A673 (cell line): ENCODE results near the gene CCDC9B. TPM values are rescaled to one million over a fixed set of nuclear protein-coding genes. Genes with fewer than 3 reads are reported as not detected.

ENCODE experiments used
- BruUV-seq: library from RNA; stranded (reverse); fragments of 400-500 nt; replicated peaks from 2 replicates; lab custom pipeline; 2021; lab: Mats Ljungman, UMichigan
- CTCF ChIA-PET: fragments of 300-600 bp; sonication (Branson Sonifier 250); formaldehyde crosslinking; loops from one replicate; lab custom pipeline; 2022; ENCODE audit warnings: antibody characterized with exemption; lab: Charles Lee
- POLR2A ChIA-PET: fragments of 300-600 bp; sonication (Branson Sonifier 250); formaldehyde crosslinking; loops from one replicate; lab custom pipeline; 2022; ENCODE audit warnings: antibody characterized with exemption; ENCODE audit not compliant: low non-redundant PET; lab: Charles Lee
- DNase-seq: peaks from one replicate; pipeline ENCODE4 v3.0.0-alpha.2; 2015; ENCODE audit warnings: low spot score
- H3K27ac ChIP-seq: fragments of 200-600 bp; sonication (generic); 2 replicates; pipeline ENCODE4 v1.5.1; 2016; ENCODE audit warnings: mixed run types, low read depth, mild to moderate bottlenecking, mixed read lengths, antibody characterized with exemption, low read length; ENCODE audit not compliant: poor library complexity, severe bottlenecking
- H3K27me3 ChIP-seq: fragments of 200-600 bp; sonication (generic); replicated peaks from 2 replicates; pipeline ENCODE4 v1.6.1; 2017; ENCODE audit warnings: mixed run types, low read depth, mild to moderate bottlenecking, mixed read lengths, antibody characterized with exemption, low read length; ENCODE audit not compliant: insufficient read depth, poor library complexity
- H3K36me3 ChIP-seq: fragments of 200-600 bp; sonication (generic); 2 replicates; pipeline ENCODE4 v1.6.1; 2016; ENCODE audit warnings: mixed run types, mild to moderate bottlenecking, mixed read lengths, antibody characterized with exemption, low read length; ENCODE audit not compliant: insufficient read depth, poor library complexity, severe bottlenecking
- H3K4me1 ChIP-seq: fragments of 200-600 bp; sonication (generic); 2 replicates; pipeline ENCODE4 v1.6.1; 2017; ENCODE audit warnings: mixed run types, mild to moderate bottlenecking, mixed read lengths, antibody characterized with exemption, low read length; ENCODE audit not compliant: insufficient read depth, poor library complexity, severe bottlenecking
- H3K4me3 ChIP-seq: fragments of 200-600 bp; sonication (generic); 2 replicates; pipeline ENCODE4 v1.5.1; 2016; ENCODE audit warnings: low read depth, mixed run types, mild to moderate bottlenecking, mixed read lengths, low read length; ENCODE audit not compliant: poor library complexity, severe bottlenecking
- H3K9me3 ChIP-seq: fragments of 200-600 bp; sonication (generic); 2 replicates; pipeline ENCODE4 v1.6.1; 2016; ENCODE audit warnings: mixed run types, low read depth, mild to moderate bottlenecking, mixed read lengths, antibody characterized with exemption, low read length; ENCODE audit not compliant: poor library complexity, severe bottlenecking
- EZH2 ChIP-seq: fragments of 200-600 bp; sonication (generic); IDR thresholded peaks from 2 replicates; pipeline ENCODE4 v1.6.1; 2017; ENCODE audit warnings: borderline replicate concordance, low read depth, mild to moderate bottlenecking, mixed read lengths, antibody characterized with exemption, low read length; ENCODE audit not compliant: poor library complexity, severe bottlenecking
- intact Hi-C: fragments of 100-400 bp; cut with micrococcal nuclease; formaldehyde crosslinking; loops from one replicate; pipeline ENCODE4 v1.10.0; 2022; ENCODE audit not compliant: unreplicated experiment
- total RNA-seq: library from RNA; stranded (reverse); gene quantifications from 2 replicates; pipeline ENCODE4 v1.2.3, GENCODE V29; 2021
- TF ChIP-seq, protein P1 (sequence below): fragments of 300-800, 200-600 bp; sonication (generic); conservative IDR thresholded peaks from 2 replicates; pipeline ENCODE4 v1.5.1; 2017; ENCODE audit warnings: low read depth, mild to moderate bottlenecking, antibody characterized with exemption, low read length, moderate library complexity, mixed read lengths

CCDC9B gene
- total RNA-seq, 1 experiment from 2014 or later, result 8.6 TPM

DNA sequence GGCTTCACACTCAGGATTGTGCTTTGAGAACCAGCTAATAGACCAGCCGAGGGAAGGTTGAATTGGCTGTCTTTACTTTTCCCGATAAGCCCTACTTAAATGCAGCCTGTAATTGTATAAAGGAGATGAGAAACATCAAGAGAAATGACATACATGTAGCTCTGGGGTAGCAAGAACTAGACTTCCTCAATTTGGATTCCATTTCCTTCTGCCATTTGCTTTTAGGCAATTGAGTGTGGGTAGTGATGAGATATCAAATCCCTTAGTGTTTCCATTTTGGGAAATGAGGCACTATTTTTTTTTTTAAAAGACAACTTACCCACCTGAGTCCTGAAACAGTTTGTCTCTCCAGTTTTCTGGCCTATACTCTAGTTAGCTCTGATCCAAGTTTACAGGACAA, 15.0 kb downstream of the CCDC9B start:
- H3K27me3 ChIP-seq, result no peaks in the 10 kb centered on the region
- no peaks in the 10 kb centered on the region for H3K36me3 ChIP-seq
- H3K4me1 ChIP-seq, result peaks cover 44% of the 10 kb centered on the region
- no peak overlapping the region for H3K27ac ChIP-seq
- CTCF ChIA-PET, result interaction anchor here (1.2 kb wide), 2 partner anchors 19 to 52 kb away, joined by 3 to 4 read pairs; no protein-coding TSS in a partner anchor
- intact Hi-C loops, result no loop called here
- TF ChIP-seq, protein P1, sequence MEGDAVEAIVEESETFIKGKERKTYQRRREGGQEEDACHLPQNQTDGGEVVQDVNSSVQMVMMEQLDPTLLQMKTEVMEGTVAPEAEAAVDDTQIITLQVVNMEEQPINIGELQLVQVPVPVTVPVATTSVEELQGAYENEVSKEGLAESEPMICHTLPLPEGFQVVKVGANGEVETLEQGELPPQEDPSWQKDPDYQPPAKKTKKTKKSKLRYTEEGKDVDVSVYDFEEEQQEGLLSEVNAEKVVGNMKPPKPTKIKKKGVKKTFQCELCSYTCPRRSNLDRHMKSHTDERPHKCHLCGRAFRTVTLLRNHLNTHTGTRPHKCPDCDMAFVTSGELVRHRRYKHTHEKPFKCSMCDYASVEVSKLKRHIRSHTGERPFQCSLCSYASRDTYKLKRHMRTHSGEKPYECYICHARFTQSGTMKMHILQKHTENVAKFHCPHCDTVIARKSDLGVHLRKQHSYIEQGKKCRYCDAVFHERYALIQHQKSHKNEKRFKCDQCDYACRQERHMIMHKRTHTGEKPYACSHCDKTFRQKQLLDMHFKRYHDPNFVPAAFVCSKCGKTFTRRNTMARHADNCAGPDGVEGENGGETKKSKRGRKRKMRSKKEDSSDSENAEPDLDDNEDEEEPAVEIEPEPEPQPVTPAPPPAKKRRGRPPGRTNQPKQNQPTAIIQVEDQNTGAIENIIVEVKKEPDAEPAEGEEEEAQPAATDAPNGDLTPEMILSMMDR, result no peak
- no peak for TF ChIP-seq EZH2
- no peaks in the 10 kb centered on the region for H3K9me3 ChIP-seq
- DNase-seq, result no peak
- H3K4me3 ChIP-seq, result no peak overlapping the region
- BruUV-seq, result TSS peak; percentile 41
- POLR2A ChIA-PET, result no interaction called here

DNA sequence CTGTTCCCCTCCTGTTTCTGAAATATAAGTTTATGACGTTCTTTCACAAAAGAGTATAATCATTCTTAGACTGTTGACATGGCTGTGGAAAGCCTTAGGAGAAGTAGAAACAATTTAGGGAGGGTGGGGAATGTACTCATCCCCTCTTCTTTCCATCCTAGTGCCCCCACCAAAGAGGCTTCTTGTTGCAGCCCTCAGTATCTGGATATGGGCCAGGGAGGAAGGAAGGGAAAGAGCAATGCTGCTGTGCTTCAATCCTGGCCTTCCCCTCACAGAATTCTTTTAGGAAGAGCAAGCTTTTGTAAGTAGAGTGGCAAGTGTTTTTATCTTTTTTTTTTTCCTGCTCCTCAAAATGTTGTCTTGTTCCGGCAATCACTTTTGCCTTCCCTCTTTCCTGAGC, 15.6 kb downstream of the CCDC9B start:
- no peak for DNase-seq
- ChIA-PET CTCF (interaction anchor here (0.8 to 1.2 kb wide), 2 partner anchors 15 to 51 kb away, joined by 4 read pairs; partner anchors contain the start of gene CCDC9B), POLR2A (interaction anchor here (0.6 kb wide), 1 partner anchor 228 kb away, joined by 3 read pairs; no protein-coding TSS in a partner anchor)
- intact Hi-C loops, result no loop called here
- H3K27me3 ChIP-seq, result no peaks in the 10 kb centered on the region
- H3K4me1 ChIP-seq, result peaks cover 47% of the 10 kb centered on the region
- H3K27ac ChIP-seq, result no peak overlapping the region
- TF ChIP-seq, protein P1, result no peak
- TF ChIP-seq EZH2, result no peak
- peak overlapping the region; percentile 60 for H3K4me3 ChIP-seq
- H3K36me3 ChIP-seq, result no peaks in the 10 kb centered on the region
- BruUV-seq, result no TSS peak
- no peaks in the 10 kb centered on the region for H3K9me3 ChIP-seq

DNA sequence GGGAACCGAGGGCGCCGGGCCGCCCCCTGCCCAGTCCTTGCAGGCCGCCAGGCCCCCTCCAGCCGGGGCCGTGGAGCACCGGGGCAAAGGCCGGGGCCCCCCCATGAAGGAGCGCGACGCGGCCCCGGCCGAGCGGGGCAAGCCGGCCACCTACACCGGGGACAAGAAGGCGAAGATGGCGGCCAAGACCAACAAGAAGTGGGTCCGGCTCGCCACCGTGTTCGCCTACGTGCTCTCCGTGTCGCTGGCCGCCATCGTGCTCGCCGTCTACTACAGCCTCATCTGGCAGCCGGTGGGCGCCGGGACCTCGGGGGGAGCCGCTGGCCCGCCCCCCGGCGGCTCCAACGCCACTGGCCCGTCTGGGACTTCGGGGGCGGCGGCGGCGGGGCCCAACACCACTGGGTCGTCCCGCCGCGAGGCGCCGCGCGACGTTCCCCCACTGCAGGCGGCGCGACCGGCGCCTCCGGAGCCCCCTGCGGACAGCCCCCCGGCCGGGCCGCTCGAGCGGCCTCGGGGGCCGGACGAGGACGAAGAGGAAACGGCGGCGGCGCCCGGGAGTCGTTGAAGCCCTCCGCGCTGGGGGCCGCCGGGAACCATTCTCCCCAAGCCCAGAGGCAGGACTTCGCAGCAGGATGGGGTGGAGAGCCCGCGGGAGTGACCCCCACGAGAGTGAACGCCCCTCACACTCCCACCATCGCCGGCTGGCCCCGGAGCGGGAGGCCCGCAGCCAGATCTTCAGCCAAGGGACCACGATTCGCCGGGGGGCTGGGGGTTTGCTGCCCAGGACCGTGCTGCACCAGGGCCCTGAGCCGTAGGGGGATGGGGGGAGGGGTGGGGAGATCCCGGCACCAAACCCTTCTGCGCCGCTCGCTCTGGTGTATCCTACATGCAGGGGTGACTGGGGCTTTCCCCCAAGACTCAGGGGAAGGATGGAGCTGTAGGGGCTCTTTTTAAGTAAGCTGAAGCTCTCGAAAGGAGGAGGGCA, 16.5 kb downstream of the CCDC9B start:
- Histone ChIP-seq H3K27me3 (no peaks in the 10 kb centered on the region), H3K4me3 (peak overlapping the region; percentile 60), H3K27ac (peak overlapping the region; percentile 41), H3K36me3 (no peaks in the 10 kb centered on the region), H3K9me3 (no peaks in the 10 kb centered on the region), H3K4me1 (peaks cover 47% of the 10 kb centered on the region)
- ChIA-PET POLR2A (no interaction called here), CTCF (interaction anchor here (0.6 to 1.2 kb wide), 3 partner anchors 16 to 158 kb away, joined by 4 to 7 read pairs (median 4); partner anchors contain the start of gene CCDC9B)
- no peak for DNase-seq
- TF ChIP-seq, protein P1, result no peak
- TF ChIP-seq EZH2, result no peak
- no TSS peak for BruUV-seq
- intact Hi-C loops, result no loop called here
